K562 (cell line): ENCODE data around the gene BBX. TPM values are rescaled to one million over a fixed set of nuclear protein-coding genes. Genes with fewer than 3 reads are reported as not detected.

ENCODE experiments used
- ATAC-seq: fragments of 200-7000 bp; cut with Tn5 transposase; 3 replicates; pipeline ENCODE4 v1.9.1; 2020; ENCODE audit warnings: moderate library complexity
- BruUV-seq: library from RNA; stranded (reverse); fragments of 400-500 nt; replicated peaks from 2 replicates; lab custom pipeline; 2021; lab: Mats Ljungman, UMichigan
- CTCF ChIA-PET: fragments of 300-600 bp; formaldehyde crosslinking; extraction: SDS; loops from one replicate; lab custom pipeline; 2021; ENCODE audit warnings: low intra/inter-chr PET ratio; lab: Yijun Ruan, JAX
- POLR2A ChIA-PET: fragments of 300-600, 350-650 bp; sonication (Branson Sonifier 250); formaldehyde crosslinking; extraction: SDS; loops from one replicate; lab custom pipeline; 2021; ENCODE audit warnings: antibody characterized with exemption, inconsistent platforms; lab: Yijun Ruan, JAX
- DNase-seq, 4 experiments: peaks; one replicate each; pipeline versions ENCODE4 v3.0.0 to v3.0.0-alpha.2; 2011 to 2018; ENCODE audit warnings: low spot score in 3 of 4, mixed read lengths in 3 of 4; ENCODE audit errors: extremely low read depth in 1 of 4
- FAIRE-seq: peaks from 2 replicates; lab custom pipeline; 2011; peaks lifted over from hg19 to GRCh38; lab: Jason Lieb, UNC
- H2AFZ ChIP-seq: 2 replicates; pipeline ENCODE4 v1.6.0; 2011; ENCODE audit warnings: low read depth, low read length, control low read depth, inconsistent platforms
- H3K27ac ChIP-seq: fragments of 200-600 bp; 3 replicates; pipeline ENCODE4 v1.8.0; 2011; ENCODE audit warnings: low read depth, mild to moderate bottlenecking, control low read depth, inconsistent platforms, low read length, moderate library complexity, mixed read lengths; ENCODE audit errors: extremely low read depth
- H3K27me3 ChIP-seq, 2 experiments: fragments of 300-600 bp in 1 of 2; 2 replicates in 1 of 2; 3 replicates in 1 of 2; pipeline versions ENCODE4 v1.6.0 to v1.8.0; 2011; ENCODE audit warnings: inconsistent platforms in 2 of 2, low read length in 2 of 2, mild to moderate bottlenecking in 1 of 2, mixed read lengths in 1 of 2, moderate library complexity in 1 of 2; ENCODE audit not compliant: control insufficient read depth in 2 of 2, insufficient read depth in 2 of 2
- H3K36me3 ChIP-seq: fragments of 300-600 bp; 3 replicates; pipeline ENCODE4 v1.8.0; 2011; ENCODE audit warnings: mild to moderate bottlenecking, low read length, inconsistent platforms; ENCODE audit not compliant: control insufficient read depth, insufficient read depth
- H3K4me1 ChIP-seq, 2 experiments: fragments of 200-600 bp in 1 of 2; replicated peaks in 1 of 2; 2 replicates in 1 of 2; 3 replicates in 1 of 2; pipeline versions ENCODE4 v1.5.1 to v1.8.0; 2011; ENCODE audit warnings: inconsistent platforms in 2 of 2, low read length in 2 of 2, mild to moderate bottlenecking in 1 of 2, mixed read lengths in 1 of 2, moderate library complexity in 1 of 2; ENCODE audit not compliant: control insufficient read depth in 2 of 2, insufficient read depth in 2 of 2
- H3K4me2 ChIP-seq: 2 replicates; pipeline ENCODE4 v1.6.1; 2011; ENCODE audit warnings: low read length, control low read depth, inconsistent platforms, mixed read lengths; ENCODE audit not compliant: insufficient read depth
- H3K4me3 ChIP-seq: fragments of 200-600 bp; sonication (generic), shearing (Covaris generic); 2 replicates; pipeline ENCODE4 v1.5.1; 2016; ENCODE audit warnings: control low read depth, inconsistent platforms
- H3K79me2 ChIP-seq: fragments of 200-600 bp; 3 replicates; pipeline ENCODE4 v1.8.0; 2011; ENCODE audit warnings: low read length, inconsistent platforms; ENCODE audit not compliant: control insufficient read depth, insufficient read depth
- H3K9ac ChIP-seq, 2 experiments: 2 replicates each; pipeline versions ENCODE4 v1.6.0 to v1.6.1; 2011; ENCODE audit warnings: low read depth in 2 of 2, low read length in 2 of 2, control low read depth in 1 of 2, inconsistent platforms in 1 of 2, mild to moderate bottlenecking in 1 of 2, mixed read lengths in 1 of 2; ENCODE audit not compliant: insufficient read depth in 1 of 2
- H3K9me1 ChIP-seq: one replicate; pipeline ENCODE4 v1.6.0; 2011; ENCODE audit warnings: inconsistent platforms, mild to moderate bottlenecking, low read length, moderate library complexity; ENCODE audit not compliant: control insufficient read depth, insufficient read depth
- H3K9me3 ChIP-seq: replicated peaks from 2 replicates; pipeline ENCODE4 v1.5.1; 2011; ENCODE audit warnings: low read depth, low read length, inconsistent platforms; ENCODE audit not compliant: control insufficient read depth, insufficient read depth
- H4K20me1 ChIP-seq: replicated peaks from 2 replicates; pipeline ENCODE4 v1.6.1; 2011; ENCODE audit warnings: low read length, inconsistent platforms, mixed read lengths; ENCODE audit not compliant: control insufficient read depth, insufficient read depth
- GABPA ChIP-seq: fragments of 200-800 bp; sonication (Bioruptor generic); conservative IDR thresholded peaks from 2 replicates; pipeline ENCODE4 v1.6.1; 2016; ENCODE audit warnings: low read depth, missing genetic modification characterization, missing compliant biosample characterization
- KAT2B ChIP-seq: IDR thresholded peaks from one replicate; pipeline ENCODE4 v1.6.1; 2012; ENCODE audit warnings: low read depth, mild to moderate bottlenecking, control low read depth, inconsistent platforms, low read length, moderate library complexity
- RAD51 ChIP-seq: fragments of 450-650 bp; IDR thresholded peaks from 2 replicates; pipeline ENCODE4 v1.7.1; 2016; ENCODE audit warnings: low read depth, mild to moderate bottlenecking, borderline replicate concordance
- SMARCA4 ChIP-seq: fragments of 450-650 bp; IDR thresholded peaks from 2 replicates; pipeline ENCODE4 v1.6.1; 2016
- ZFX ChIP-seq: sonication (generic); formaldehyde crosslinking; IDR thresholded peaks from 2 replicates; pipeline ENCODE4 v1.8.0; 2022; ENCODE audit warnings: mild to moderate bottlenecking, missing genetic modification reagents, moderate library complexity
- ZNF165 ChIP-seq: fragments of 250-450 bp; sonication (Bioruptor Pico); IDR thresholded peaks from 2 replicates; pipeline ENCODE4 v1.4.0; 2020; ENCODE audit warnings: borderline replicate concordance
- ZNF384 ChIP-seq: IDR thresholded peaks from 2 replicates; pipeline ENCODE4 v1.6.1; 2012; ENCODE audit warnings: low read depth, low read length, improper control_type of control experiment
- WGBS: fragments of 100-300 bp; shearing (Covaris generic); methylation state at CpG from one replicate; pipeline ENCODE4 v1.1.6; 2016; ENCODE audit warnings: low coverage, mixed read lengths; ENCODE audit not compliant: insufficient coverage; ENCODE audit errors: missing lambda C conversion rate; 5-methylcytosine and 5-hydroxymethylcytosine counted together
- in situ Hi-C: fragments of 300-500 bp; cut with MboI; formaldehyde crosslinking; loops from 4 replicates; pipeline ENCODE4 v1.15.0; 2018; ENCODE audit warnings: inconsistent platforms, mixed read lengths
- intact Hi-C: fragments of 100-400 bp; cut with micrococcal nuclease; formaldehyde crosslinking; loops from 2 replicates; pipeline ENCODE4 v1.14.2; 2022
- polyA plus RNA-seq, 8 experiments: library from polyadenylated mRNA; depleted of rRNA in 4 of 8; stranded (reverse) in 5 of 8; unstranded in 3 of 8; fragments of >200 nt; fragmentation: Nextera tagmentation in 2 of 8; fragmentation: Illumina TruSeq in 1 of 8; extraction: Ambion mirVana in 2 of 8; extraction: Trizol in 1 of 8; gene quantifications; 2 replicates each; pipeline versions ENCODE4 v1.2.1 to v1.2.3, GENCODE V29; 2011 to 2014; ENCODE audit warnings: inconsistent platforms in 1 of 8, missing spikeins in 1 of 8
- total RNA-seq, 7 experiments: library from RNA; depleted of rRNA in 6 of 7; stranded (reverse); fragments of >200 nt in 6 of 7; fragmentation: Illumina TruSeq in 2 of 7; extraction: Trizol in 2 of 7; gene quantifications; 2 replicates each; pipeline versions ENCODE4 v1.2.1 to v1.2.3, GENCODE V29; 2011 to 2021; ENCODE audit warnings: low replicate concordance in 1 of 7
- TF ChIP-seq, protein P1 (sequence below), 3 experiments: IDR thresholded peaks in 2 of 3; conservative IDR thresholded peaks in 1 of 3; 2 replicates each; pipeline ENCODE4 v1.5.1; 2011 to 2012; ENCODE audit warnings: low read length in 3 of 3, mild to moderate bottlenecking in 3 of 3, control low read depth in 2 of 3, improper control_type of control experiment in 1 of 3, inconsistent platforms in 1 of 3, low read depth in 1 of 3, mixed read lengths in 1 of 3, moderate library complexity in 1 of 3; ENCODE audit not compliant: insufficient read depth in 2 of 3
- TF ChIP-seq, protein P2 (sequence below): fragments of 250-450 bp; sonication (Bioruptor Pico); IDR thresholded peaks from 2 replicates; pipeline ENCODE4 v1.8.0; 2022; ENCODE audit warnings: moderate library complexity, mild to moderate bottlenecking, inconsistent platforms
- TF ChIP-seq, protein P3 (sequence below): fragments of 450-650 bp; IDR thresholded peaks from 2 replicates; pipeline ENCODE4 v1.6.1; 2018; ENCODE audit warnings: mild to moderate bottlenecking, low read depth; ENCODE audit not compliant: partially characterized antibody

Gene BBX
- total and polyA plus RNA-seq, 9 of the 15 experiments (the other 6 are each of a cell fraction or from before 2014, with no cell fraction given): 4.9 to 19.5 (median 11.8) TPM

DNA sequence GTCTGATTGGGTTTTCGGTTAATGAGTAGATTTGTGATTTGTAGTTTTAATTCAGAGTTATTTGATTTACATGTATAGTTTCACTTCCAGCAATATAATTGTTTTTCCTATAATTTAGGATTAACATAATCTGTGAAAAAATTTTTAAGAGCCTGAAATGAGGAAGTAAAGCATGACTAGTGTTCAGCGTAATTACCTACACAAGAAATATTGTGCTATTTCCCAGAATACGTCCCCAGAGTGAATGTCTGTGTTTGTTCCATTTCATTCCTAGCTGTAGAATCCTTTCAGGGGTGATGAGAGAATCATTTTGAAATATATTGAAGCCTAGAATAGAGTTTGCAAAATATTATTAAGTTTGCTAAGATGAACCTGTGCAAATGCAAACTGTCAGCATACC is 247.1 kb downstream of the BBX start:
- no peak overlapping the region for H3K4me3 ChIP-seq
- H3K9me3 ChIP-seq: no peaks in the 10 kb centered on the region
- in situ Hi-C loops: no loop called here
- no peaks in the 10 kb centered on the region for H4K20me1 ChIP-seq
- H3K9me1 ChIP-seq: no peaks in the 10 kb centered on the region
- no TSS peak for BruUV-seq
- H3K79me2 ChIP-seq: no peaks in the 10 kb centered on the region
- ATAC-seq (no peak), DNase-seq (no peak), FAIRE-seq (no peak)
- no peaks in the 10 kb centered on the region for H3K27me3 ChIP-seq
- intact Hi-C loops: no loop called here
- H3K36me3 ChIP-seq: 0 out of 3 replicates have a peak, but pooled peaks cover 4% of the 10 kb centered on the region
- H3K4me2 ChIP-seq: no peak overlapping the region
- H3K9ac ChIP-seq: no peak overlapping the region
- no peaks in the 10 kb centered on the region for H3K4me1 ChIP-seq
- ChIA-PET CTCF (no interaction called here), POLR2A (interaction anchor here (1.0 kb wide), 1 partner anchor 15 kb away, joined by 3 read pairs; no protein-coding TSS in a partner anchor)
- no peak overlapping the region for H3K27ac ChIP-seq
- TF ChIP-seq SMARCA4 (no peak), ZNF384 (no peak), GABPA (no peak), RAD51 (no peak), ZFX (CRISPR knock-in tag) (no peak), KAT2B (no peak), ZNF165 (CRISPR knock-in tag) (no peak)
- TF ChIP-seq, protein P1, sequence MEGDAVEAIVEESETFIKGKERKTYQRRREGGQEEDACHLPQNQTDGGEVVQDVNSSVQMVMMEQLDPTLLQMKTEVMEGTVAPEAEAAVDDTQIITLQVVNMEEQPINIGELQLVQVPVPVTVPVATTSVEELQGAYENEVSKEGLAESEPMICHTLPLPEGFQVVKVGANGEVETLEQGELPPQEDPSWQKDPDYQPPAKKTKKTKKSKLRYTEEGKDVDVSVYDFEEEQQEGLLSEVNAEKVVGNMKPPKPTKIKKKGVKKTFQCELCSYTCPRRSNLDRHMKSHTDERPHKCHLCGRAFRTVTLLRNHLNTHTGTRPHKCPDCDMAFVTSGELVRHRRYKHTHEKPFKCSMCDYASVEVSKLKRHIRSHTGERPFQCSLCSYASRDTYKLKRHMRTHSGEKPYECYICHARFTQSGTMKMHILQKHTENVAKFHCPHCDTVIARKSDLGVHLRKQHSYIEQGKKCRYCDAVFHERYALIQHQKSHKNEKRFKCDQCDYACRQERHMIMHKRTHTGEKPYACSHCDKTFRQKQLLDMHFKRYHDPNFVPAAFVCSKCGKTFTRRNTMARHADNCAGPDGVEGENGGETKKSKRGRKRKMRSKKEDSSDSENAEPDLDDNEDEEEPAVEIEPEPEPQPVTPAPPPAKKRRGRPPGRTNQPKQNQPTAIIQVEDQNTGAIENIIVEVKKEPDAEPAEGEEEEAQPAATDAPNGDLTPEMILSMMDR (IDR thresholded peaks at IDR 0.05 in 2 of 3, conservative IDR thresholded peaks at IDR 0.05 in 1 of 3; ENCODE audit: insufficient read depth in 2 of 3, low read depth in 1 of 3, low read length in 3 of 3): no peak
- TF ChIP-seq, protein P2, sequence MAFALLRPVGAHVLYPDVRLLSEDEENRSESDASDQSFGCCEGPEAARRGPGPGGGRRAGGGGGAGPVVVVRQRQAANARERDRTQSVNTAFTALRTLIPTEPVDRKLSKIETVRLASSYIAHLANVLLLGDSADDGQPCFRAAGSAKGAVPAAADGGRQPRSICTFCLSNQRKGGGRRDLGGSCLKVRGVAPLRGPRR (CRISPR knock-in tag): no peak
- TF ChIP-seq, protein P3, sequence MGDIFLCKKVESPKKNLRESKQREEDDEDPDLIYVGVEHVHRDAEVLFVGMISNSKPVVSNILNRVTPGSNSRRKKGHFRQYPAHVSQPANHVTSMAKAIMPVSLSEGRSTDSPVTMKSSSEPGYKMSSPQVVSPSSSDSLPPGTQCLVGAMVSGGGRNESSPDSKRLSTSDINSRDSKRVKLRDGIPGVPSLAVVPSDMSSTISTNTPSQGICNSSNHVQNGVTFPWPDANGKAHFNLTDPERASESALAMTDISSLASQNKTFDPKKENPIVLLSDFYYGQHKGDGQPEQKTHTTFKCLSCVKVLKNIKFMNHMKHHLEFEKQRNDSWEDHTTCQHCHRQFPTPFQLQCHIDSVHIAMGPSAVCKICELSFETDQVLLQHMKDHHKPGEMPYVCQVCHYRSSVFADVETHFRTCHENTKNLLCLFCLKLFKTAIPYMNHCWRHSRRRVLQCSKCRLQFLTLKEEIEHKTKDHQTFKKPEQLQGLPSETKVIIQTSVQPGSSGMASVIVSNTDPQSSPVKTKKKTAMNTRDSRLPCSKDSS: no peak
- H2AFZ ChIP-seq: no peak overlapping the region
- WGBS: 91% methylated on average over 3 of the region's 3 CpGs
